Right atrium auricular region (tissue), 2 donors: ENCODE measurements around the gene RET. TPM values are rescaled to one million over a fixed set of nuclear protein-coding genes. Genes with fewer than 3 reads are reported as not detected.

Source experiments
- DNase-seq: peaks from one replicate; pipeline ENCODE4 v3.0.0-alpha.2; 2019; ENCODE audit warnings: low spot score
- H3K27ac ChIP-seq, 2 donors: fragments of 200-600 bp; sonication (generic); 1 replicate in 1 of 2; 2 replicates in 1 of 2; pipeline ENCODE4 v1.5.1; 2016 to 2019
- H3K27me3 ChIP-seq, 2 donors: fragments of 200-600 bp; sonication (generic); one replicate each; pipeline versions ENCODE4 v1.5.1 to v1.6.0; 2017 to 2019
- H3K36me3 ChIP-seq: fragments of 200-600 bp; sonication (generic); one replicate; pipeline ENCODE4 v1.5.1; 2016
- H3K4me1 ChIP-seq, 2 donors: fragments of 200-600 bp; sonication (generic); one replicate each; pipeline versions ENCODE4 v1.5.1 to v1.6.0; 2017 to 2019
- H3K4me3 ChIP-seq, 2 donors: fragments of 200-600 bp; sonication (generic); 1 replicate in 1 of 2; 2 replicates in 1 of 2; pipeline ENCODE4 v1.5.1; 2017 to 2019; ENCODE audit warnings: mild to moderate bottlenecking in 1 of 2, moderate library complexity in 1 of 2
- H3K9me3 ChIP-seq, 2 donors: fragments of 200-600 bp; sonication (generic); one replicate each; pipeline ENCODE4 v1.5.1; 2019
- total RNA-seq, 2 donors: library from RNA; depleted of rRNA; stranded (reverse); fragments of >200 nt; gene quantifications; one replicate each; pipeline ENCODE4 v1.1.0, GENCODE V29; 2016
- TF ChIP-seq, protein P1 (sequence below), 2 donors: fragments of 200-600 bp; sonication (generic); IDR thresholded peaks; one replicate each; pipeline ENCODE4 v1.5.1; 2019; ENCODE audit warnings: antibody characterized with exemption in 2 of 2

RET gene
- total RNA-seq, 2 donors from 2014 or later = 0.12 to 0.44 TPM

GRCh38 chr10:43035800-43036199, 41.1 kb upstream of the RET start:
- no peak overlapping the region for H3K27ac ChIP-seq
- no peak for DNase-seq
- no peaks in the 10 kb centered on the region for H3K36me3 ChIP-seq
- H3K27me3 ChIP-seq = no peaks in the 10 kb centered on the region
- H3K4me1 ChIP-seq = no peaks in the 10 kb centered on the region
- TF ChIP-seq, protein P1, sequence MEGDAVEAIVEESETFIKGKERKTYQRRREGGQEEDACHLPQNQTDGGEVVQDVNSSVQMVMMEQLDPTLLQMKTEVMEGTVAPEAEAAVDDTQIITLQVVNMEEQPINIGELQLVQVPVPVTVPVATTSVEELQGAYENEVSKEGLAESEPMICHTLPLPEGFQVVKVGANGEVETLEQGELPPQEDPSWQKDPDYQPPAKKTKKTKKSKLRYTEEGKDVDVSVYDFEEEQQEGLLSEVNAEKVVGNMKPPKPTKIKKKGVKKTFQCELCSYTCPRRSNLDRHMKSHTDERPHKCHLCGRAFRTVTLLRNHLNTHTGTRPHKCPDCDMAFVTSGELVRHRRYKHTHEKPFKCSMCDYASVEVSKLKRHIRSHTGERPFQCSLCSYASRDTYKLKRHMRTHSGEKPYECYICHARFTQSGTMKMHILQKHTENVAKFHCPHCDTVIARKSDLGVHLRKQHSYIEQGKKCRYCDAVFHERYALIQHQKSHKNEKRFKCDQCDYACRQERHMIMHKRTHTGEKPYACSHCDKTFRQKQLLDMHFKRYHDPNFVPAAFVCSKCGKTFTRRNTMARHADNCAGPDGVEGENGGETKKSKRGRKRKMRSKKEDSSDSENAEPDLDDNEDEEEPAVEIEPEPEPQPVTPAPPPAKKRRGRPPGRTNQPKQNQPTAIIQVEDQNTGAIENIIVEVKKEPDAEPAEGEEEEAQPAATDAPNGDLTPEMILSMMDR (IDR thresholded peaks at IDR 0.05) = no peak
- peaks cover 0 to 28% of the 10 kb centered on the region in 2 donors for H3K9me3 ChIP-seq
- no peak overlapping the region for H3K4me3 ChIP-seq

GRCh38 chr10:43036481-43037428, 40.1 kb upstream of the RET start:
- Histone ChIP-seq H3K27me3 (no peaks in the 10 kb centered on the region), H3K36me3 (no peaks in the 10 kb centered on the region), H3K27ac (no peak overlapping the region), H3K4me3 (no peak overlapping the region), H3K9me3 (peaks cover 0 to 26% of the 10 kb centered on the region in 2 donors), H3K4me1 (no peaks in the 10 kb centered on the region)
- TF ChIP-seq, protein P1 (IDR thresholded peaks at IDR 0.05) = no peak
- DNase-seq = no peak

- TF ChIP-seq, protein P1 (IDR thresholded peaks at IDR 0.05) = no peak
- Histone ChIP-seq H3K4me3 (no peak overlapping the region), H3K36me3 (no peaks in the 10 kb centered on the region), H3K4me1 (no peaks in the 10 kb centered on the region), H3K27ac (no peak overlapping the region), H3K9me3 (peaks cover 0 to 19% of the 10 kb centered on the region in 2 donors), H3K27me3 (no peaks in the 10 kb centered on the region)
- no peak for DNase-seq
Measured at GRCh38 chr10:43037440-43037839, 39.4 kb upstream of the RET start.

GRCh38 chr10:43037942-43038782, 38.7 kb upstream of the RET start:
- DNase-seq = peak; percentile 55
- TF ChIP-seq, protein P1 (IDR thresholded peaks at IDR 0.05) = no peak
- no peak overlapping the region for H3K4me3 ChIP-seq
- H3K4me1 ChIP-seq = no peaks in the 10 kb centered on the region
- no peaks in the 10 kb centered on the region for H3K27me3 ChIP-seq
- peaks cover 0 to 12% of the 10 kb centered on the region in 2 donors for H3K9me3 ChIP-seq
- no peaks in the 10 kb centered on the region for H3K36me3 ChIP-seq
- H3K27ac ChIP-seq = no peak overlapping the region

GRCh38 chr10:43038783-43039623, 37.9 kb upstream of the RET start:
- no peak overlapping the region for H3K27ac ChIP-seq
- peak; percentile 44 for DNase-seq
- peaks cover 0 to 5% of the 10 kb centered on the region in 2 donors for H3K9me3 ChIP-seq
- no peaks in the 10 kb centered on the region for H3K4me1 ChIP-seq
- H3K27me3 ChIP-seq = no peaks in the 10 kb centered on the region
- TF ChIP-seq, protein P1 (IDR thresholded peaks at IDR 0.05) = no peak
- no peak overlapping the region for H3K4me3 ChIP-seq
- H3K36me3 ChIP-seq = no peaks in the 10 kb centered on the region
